GM12891 (cell line): ENCODE data around the gene TAPBP.
A peak's percentile ranks its signal among the peaks of the same experiment; 100 is the strongest.

Experiments
- POLR2A ChIP-seq: IDR thresholded peaks from 2 replicates; pipeline ENCODE4 v1.6.1; 2011; ENCODE audit warnings: low read depth, low read length, control low read depth
- POLR2AphosphoS5 ChIP-seq: IDR thresholded peaks from 2 replicates; pipeline ENCODE4 v1.6.1; 2011; ENCODE audit warnings: low read depth, low read length, control low read depth
- SPI1 ChIP-seq: IDR thresholded peaks from 2 replicates; pipeline ENCODE4 v1.6.1; 2011; ENCODE audit warnings: low read depth, low read length, control low read depth
- TAF1 ChIP-seq: IDR thresholded peaks from 2 replicates; pipeline ENCODE4 v1.6.1; 2011; ENCODE audit warnings: low read depth, low read length, control low read depth

DNA sequence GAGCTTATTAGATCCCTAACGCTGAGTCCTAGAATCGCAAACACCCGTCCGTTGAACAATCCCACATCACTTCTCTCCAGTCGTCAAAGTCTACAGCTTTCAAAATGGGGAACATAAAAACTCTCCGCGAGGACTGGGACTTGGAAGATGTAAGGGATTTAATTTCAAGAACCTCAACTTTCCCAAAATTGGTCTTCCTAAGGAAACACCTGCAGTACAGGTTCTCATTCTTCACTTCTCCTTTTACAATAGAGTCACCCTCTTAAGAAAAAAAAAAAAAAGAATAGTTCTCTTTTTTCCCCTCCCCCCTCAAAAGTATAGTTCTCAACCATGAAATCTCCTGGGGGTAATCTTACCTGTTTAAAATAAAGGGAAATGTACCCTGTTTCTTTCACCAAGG lies 10.2 kb upstream of the TAPBP start:
- TF ChIP-seq POLR2A (no peak), TAF1 (no peak), POLR2AphosphoS5 (no peak), SPI1 (peak; percentile 81)
